Activated naive CD4-positive, alpha-beta T cell treated with anti-CD3 and anti-CD28 coated beads for 36 hours (primary cell): ENCODE results near the gene SOWAHA. TPM values are rescaled to one million over a fixed set of nuclear protein-coding genes. Genes with fewer than 3 reads are reported as not detected.

Experiments used
- CTCF ChIA-PET: fragments of 350-600 bp; sonication (Branson Sonifier 250); formaldehyde crosslinking; loops from one replicate; lab custom pipeline; 2021; ENCODE audit warnings: antibody characterized with exemption; lab: Charles Lee
- DNase-seq: peaks from one replicate; pipeline ENCODE4 v3.0.0-alpha.2; 2020
- H3K27ac Mint-ChIP-seq: one replicate; pipeline ENCODE4 v1.8.0; 2021; ENCODE audit warnings: mild to moderate bottlenecking, mixed read lengths
- H3K27me3 Mint-ChIP-seq: one replicate; pipeline ENCODE4 v1.8.0; 2021; ENCODE audit warnings: low read depth, mixed read lengths
- H3K36me3 Mint-ChIP-seq: one replicate; pipeline ENCODE4 v1.8.0; 2021; ENCODE audit warnings: low read depth, mixed read lengths
- H3K4me1 Mint-ChIP-seq: one replicate; pipeline ENCODE4 v1.8.0; 2021; ENCODE audit warnings: low read depth, mixed read lengths
- H3K4me3 Mint-ChIP-seq: one replicate; pipeline ENCODE4 v1.8.0; 2021; ENCODE audit warnings: mild to moderate bottlenecking, moderate library complexity, mixed read lengths
- H3K9me3 Mint-ChIP-seq: one replicate; pipeline ENCODE4 v1.8.0; 2021; ENCODE audit warnings: mixed read lengths
- intact Hi-C: fragments of 100-400 bp; cut with micrococcal nuclease; formaldehyde crosslinking; loops from one replicate; pipeline ENCODE4 v1.15.1; 2023
- total RNA-seq, 2 experiments: library from RNA; stranded (reverse); gene quantifications; one replicate each; pipeline ENCODE4 v1.2.3, GENCODE V29; 2021

Gene SOWAHA
- total RNA-seq, 2 experiments from 2014 or later, result not detected

DNA sequence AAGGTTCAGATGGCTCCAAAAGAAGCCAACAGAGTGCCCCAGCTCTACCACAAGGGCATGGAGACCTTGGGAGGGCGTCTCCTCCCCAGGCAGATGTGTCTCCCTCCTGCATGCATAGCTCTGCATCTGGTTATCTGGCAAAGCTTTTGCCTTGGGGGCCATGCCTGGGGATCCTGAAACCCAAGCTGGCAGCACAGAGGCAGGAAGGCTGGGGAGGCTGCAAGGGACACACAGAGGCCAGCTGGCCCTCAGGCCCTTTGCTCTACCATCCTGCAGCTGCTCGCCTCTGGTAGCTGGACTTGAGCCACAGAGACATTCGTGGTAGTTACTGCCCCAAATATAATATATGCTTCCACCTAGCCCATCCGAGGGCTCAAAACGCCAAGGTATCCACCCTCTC is 40.0 kb upstream of the SOWAHA start:
- no peaks in the 10 kb centered on the region for H3K36me3 Mint-ChIP-seq
- no peak overlapping the region for H3K4me3 Mint-ChIP-seq
- peaks cover 6% of the 10 kb centered on the region for H3K27me3 Mint-ChIP-seq
- intact Hi-C loops, result no loop called here
- H3K4me1 Mint-ChIP-seq, result peaks cover 5% of the 10 kb centered on the region
- H3K9me3 Mint-ChIP-seq, result no peaks in the 10 kb centered on the region
- DNase-seq, result no peak
- CTCF ChIA-PET, result no interaction called here
- H3K27ac Mint-ChIP-seq, result no peak overlapping the region

DNA sequence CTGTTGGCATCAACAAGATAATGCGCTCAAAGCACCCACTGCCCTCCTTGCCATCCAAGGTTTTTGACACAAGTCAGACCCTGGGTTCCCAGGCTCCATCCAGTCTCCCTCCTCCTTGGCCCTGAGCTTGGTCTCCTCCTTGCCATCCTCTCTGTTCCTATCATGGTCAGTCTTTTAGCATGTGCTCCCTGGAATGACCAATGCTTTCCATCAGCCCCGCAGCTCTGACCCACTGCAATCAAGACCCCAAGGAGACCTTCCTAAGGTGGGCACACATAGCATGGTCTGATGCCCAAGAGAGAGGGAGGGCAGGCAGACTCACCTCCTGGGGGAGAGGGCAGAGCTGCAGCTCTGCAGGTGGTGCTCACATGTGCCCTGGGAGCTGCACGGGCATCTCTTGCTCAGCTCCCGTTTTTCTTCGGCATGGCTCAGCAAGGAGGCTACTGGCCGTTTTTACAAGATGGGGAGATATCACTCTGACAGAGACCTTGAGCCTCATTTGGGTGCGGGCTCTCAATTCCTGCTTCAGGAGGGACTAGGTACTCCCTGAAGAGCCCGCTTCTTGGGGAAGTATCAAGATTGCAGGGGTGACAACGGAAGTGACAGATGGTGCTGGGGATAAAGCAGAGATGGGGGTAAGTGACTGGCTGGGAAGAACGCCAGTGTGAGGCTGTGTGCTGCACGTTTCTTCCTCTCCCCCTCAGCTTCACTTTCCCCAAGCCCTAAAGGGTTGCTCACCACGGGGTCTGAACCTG is 39.3 kb upstream of the SOWAHA start:
- no peaks in the 10 kb centered on the region for H3K9me3 Mint-ChIP-seq
- H3K4me1 Mint-ChIP-seq, result peaks cover 6% of the 10 kb centered on the region
- peaks cover 11% of the 10 kb centered on the region for H3K27me3 Mint-ChIP-seq
- intact Hi-C loops, result no loop called here
- H3K36me3 Mint-ChIP-seq, result no peaks in the 10 kb centered on the region
- DNase-seq, result no peak
- H3K27ac Mint-ChIP-seq, result no peak overlapping the region
- no peak overlapping the region for H3K4me3 Mint-ChIP-seq
- CTCF ChIA-PET, result no interaction called here

DNA sequence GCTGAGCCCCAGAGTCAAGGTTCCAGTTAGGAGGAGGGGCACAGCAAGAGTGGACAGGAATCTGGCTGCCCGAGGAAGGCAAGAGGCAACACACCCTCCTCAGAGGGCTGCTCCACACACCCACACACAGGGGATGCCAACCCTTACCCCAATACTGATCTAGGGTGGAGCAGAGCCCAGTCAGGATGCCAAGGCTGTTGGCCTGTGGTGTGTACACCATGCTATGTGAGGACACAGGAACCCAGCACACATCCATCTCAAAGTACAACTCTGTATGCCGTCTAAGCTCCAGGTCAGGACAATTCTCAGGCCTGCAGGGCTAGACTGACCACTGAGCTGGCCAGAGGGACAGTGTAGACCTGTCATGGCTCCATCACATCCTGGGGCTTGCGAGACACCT is 38.7 kb upstream of the SOWAHA start:
- peaks cover 6% of the 10 kb centered on the region for H3K4me1 Mint-ChIP-seq
- CTCF ChIA-PET, result no interaction called here
- intact Hi-C loops, result no loop called here
- no peak overlapping the region for H3K4me3 Mint-ChIP-seq
- DNase-seq, result no peak
- peaks cover 15% of the 10 kb centered on the region for H3K27me3 Mint-ChIP-seq
- no peaks in the 10 kb centered on the region for H3K36me3 Mint-ChIP-seq
- H3K27ac Mint-ChIP-seq, result no peak overlapping the region
- H3K9me3 Mint-ChIP-seq, result no peaks in the 10 kb centered on the region

DNA sequence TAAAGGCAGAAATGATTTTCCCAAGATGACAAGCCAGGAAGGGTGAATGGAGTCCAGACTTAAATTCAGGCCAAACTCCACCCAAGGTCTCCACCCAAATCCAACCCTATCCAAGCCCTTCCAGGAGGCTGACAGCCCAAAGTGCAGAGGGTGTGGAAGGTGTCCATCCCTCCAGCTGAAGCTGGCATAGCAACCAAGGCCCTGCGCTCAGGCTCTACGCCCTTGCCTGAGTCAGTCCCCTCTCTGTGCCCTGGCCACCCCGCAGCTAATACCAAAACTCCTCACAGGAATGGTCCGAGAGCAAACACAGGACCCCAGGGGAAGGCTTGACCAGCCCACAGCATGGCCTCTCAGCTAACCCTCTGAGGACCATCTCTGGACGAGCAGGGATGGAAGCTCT is 38.2 kb upstream of the SOWAHA start:
- CTCF ChIA-PET, result no interaction called here
- peaks cover 18% of the 10 kb centered on the region for H3K27me3 Mint-ChIP-seq
- H3K4me1 Mint-ChIP-seq, result peaks cover 6% of the 10 kb centered on the region
- DNase-seq, result no peak
- no peaks in the 10 kb centered on the region for H3K9me3 Mint-ChIP-seq
- H3K27ac Mint-ChIP-seq, result no peak overlapping the region
- intact Hi-C loops, result no loop called here
- no peak overlapping the region for H3K4me3 Mint-ChIP-seq
- H3K36me3 Mint-ChIP-seq, result no peaks in the 10 kb centered on the region

DNA sequence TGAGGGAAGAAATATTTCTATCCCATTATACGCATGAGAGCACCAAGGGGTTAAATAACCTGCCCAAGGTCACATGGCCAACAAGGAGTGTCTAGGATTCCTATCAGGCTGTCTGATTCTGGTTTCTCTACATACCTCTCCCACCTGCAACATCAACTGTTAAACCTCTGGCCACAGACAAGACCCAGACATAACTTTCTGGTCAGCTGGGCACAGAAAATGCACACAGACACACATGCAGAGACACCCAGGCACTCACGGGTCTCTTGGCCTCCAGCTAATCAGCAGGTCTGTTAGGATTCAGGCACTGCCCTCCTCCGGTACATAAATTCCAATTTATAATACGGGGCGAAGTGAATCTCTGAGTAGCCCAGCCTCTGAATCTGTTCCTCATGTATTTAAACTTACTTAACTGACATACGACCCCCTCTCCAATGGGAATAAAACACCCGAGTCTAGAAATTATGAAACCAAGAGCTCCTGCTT is 37.6 kb upstream of the SOWAHA start:
- CTCF ChIA-PET, result interaction anchor here (0.6 to 1.5 kb wide), 2 partner anchors 27 to 292 kb away, joined by 3 read pairs; no protein-coding TSS in a partner anchor
- Mint-ChIP-seq H3K4me3 (no peak overlapping the region), H3K27ac (no peak overlapping the region), H3K4me1 (peaks cover 6% of the 10 kb centered on the region), H3K9me3 (no peaks in the 10 kb centered on the region), H3K27me3 (peaks cover 20% of the 10 kb centered on the region), H3K36me3 (no peaks in the 10 kb centered on the region)
- no peak for DNase-seq
- intact Hi-C loops, result no loop called here

DNA sequence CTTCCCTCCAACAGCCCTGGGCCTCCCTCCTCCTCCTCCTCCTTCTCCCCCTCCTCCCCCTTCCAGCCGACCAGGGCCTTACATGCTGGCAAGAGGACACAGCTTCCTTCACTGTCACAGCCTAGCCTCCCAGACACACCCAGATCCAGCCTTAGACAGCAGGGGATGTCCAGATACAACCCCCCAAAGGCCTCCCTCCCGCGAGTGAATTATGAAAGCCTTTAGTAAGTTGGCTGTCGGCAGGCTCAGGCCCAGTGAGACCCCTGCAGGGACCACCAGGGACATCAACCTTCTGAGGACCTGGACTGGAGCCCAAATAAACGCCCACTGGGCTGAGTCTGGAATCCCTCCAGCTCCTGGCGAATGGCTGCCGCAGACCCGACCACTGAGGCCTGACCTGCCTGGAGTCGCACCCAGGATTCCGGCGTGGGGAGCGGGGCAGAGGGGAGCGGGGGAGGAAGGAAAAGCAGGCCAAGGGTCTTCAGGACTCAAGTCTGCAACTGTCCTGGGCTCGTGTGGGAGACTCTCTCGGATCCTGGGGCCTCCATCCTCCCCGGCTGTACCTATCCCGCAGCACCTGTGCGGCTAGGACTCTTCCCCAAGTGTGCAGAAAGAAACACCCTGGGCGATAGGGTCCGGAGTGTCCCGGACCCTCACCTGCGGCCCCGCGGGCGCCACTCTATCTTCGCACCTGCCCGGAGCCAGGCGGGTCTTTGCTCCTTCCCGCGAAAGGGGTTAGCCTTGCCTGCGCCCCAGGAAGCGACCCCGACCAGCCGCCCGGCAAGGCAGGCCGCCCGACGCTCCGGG is 36.8 kb upstream of the SOWAHA start:
- Mint-ChIP-seq H3K27ac (no peak overlapping the region), H3K4me1 (peaks cover 10% of the 10 kb centered on the region), H3K9me3 (no peaks in the 10 kb centered on the region), H3K36me3 (no peaks in the 10 kb centered on the region), H3K4me3 (peak overlapping the region; percentile 67), H3K27me3 (peaks cover 23% of the 10 kb centered on the region)
- intact Hi-C loops, result loop anchor here (2.0 kb wide), 2 partner anchors 22 to 40 kb away; partner anchors contain the start of gene KIF3A
- no peak for DNase-seq
- CTCF ChIA-PET, result interaction anchor here (0.6 to 1.5 kb wide), 3 partner anchors 26 to 87 kb away, joined by 3 to 4 read pairs (median 4); no protein-coding TSS in a partner anchor

DNA sequence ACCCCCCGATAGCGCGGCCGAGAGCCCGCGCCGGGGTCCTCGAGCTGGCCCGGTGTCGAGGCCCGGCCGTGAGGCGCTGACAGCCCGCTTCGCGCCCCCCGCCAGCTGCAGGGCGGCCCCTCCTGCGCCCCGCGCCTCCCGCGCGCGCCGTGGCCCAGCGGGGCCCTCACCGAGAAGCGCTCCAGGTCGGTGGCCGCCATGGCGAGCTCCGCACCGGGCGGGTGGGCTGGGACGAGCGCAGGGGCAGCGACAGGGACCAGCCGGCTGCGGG is 36.2 kb upstream of the SOWAHA start:
- intact Hi-C loops, result loop anchor here (1.0 to 2.0 kb wide), 3 partner anchors 22 to 40 kb away; partner anchors contain the start of genes CCNI2 and KIF3A
- no peak for DNase-seq
- H3K4me3 Mint-ChIP-seq, result no peak overlapping the region
- H3K36me3 Mint-ChIP-seq, result no peaks in the 10 kb centered on the region
- H3K27ac Mint-ChIP-seq, result no peak overlapping the region
- peaks cover 10% of the 10 kb centered on the region for H3K4me1 Mint-ChIP-seq
- CTCF ChIA-PET, result interaction anchor here (0.6 to 1.5 kb wide), 3 partner anchors 25 to 87 kb away, joined by 3 to 4 read pairs (median 4); no protein-coding TSS in a partner anchor
- peaks cover 26% of the 10 kb centered on the region for H3K27me3 Mint-ChIP-seq
- H3K9me3 Mint-ChIP-seq, result no peaks in the 10 kb centered on the region

DNA sequence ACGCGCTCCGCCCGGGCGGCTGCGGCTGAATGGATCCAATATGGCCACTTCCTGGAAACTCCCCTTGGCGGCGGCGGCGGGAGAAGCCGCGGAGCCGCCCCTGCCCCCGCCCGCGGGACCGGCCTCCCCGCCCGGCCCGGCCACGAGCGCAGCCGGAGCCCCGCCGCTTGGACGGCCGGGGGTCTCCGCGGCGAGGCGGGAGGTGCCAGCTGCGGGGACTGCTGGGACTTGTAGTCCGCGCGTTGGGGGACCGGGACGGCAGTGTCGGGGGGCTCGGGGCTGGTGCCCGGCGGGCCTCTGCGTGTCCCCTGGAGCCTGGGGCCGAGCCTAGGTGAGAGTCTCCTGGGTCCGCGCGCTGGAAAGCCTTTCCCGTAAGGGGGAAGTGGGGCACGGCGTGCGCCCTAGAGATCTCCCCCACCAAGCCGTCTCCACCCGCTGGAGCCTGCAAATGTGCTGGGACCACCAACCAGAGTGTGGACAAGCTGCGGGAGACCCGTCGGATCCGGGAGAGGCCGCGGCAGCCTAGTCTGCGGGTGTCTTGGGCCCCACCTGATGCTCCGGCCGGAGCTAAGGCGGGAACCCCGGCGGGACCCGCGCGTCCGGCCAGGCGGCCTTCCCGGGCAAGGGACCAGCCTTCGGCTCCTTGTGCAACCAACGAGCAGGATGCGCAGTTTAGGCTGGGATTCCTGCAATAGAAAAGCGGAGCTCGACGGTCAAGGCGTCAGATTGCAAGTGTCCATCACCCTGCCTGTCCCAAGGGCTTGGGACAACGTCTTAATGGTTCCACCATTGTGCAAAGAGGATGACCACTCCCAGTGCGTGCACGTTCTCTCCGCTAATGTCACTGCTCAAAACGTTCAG is 35.7 kb upstream of the SOWAHA start, which contains the start of gene SEPTIN8:
TSS of gene SEPTIN8 (minus strand) at position 31 of the 861 bp plus-strand sequence. CDS start 102 bp downstream, outside the sequence.
- CTCF ChIA-PET, result interaction anchor here (0.6 kb wide), 1 partner anchor 88 kb away, joined by 4 read pairs; no protein-coding TSS in a partner anchor
- intact Hi-C loops, result loop anchor here (1.0 to 2.0 kb wide), 3 partner anchors 23 to 41 kb away; partner anchors contain the start of genes CCNI2 and KIF3A
- peaks cover 10% of the 10 kb centered on the region for H3K4me1 Mint-ChIP-seq
- peaks cover 26% of the 10 kb centered on the region for H3K27me3 Mint-ChIP-seq
- H3K9me3 Mint-ChIP-seq, result no peaks in the 10 kb centered on the region
- H3K36me3 Mint-ChIP-seq, result no peaks in the 10 kb centered on the region
- H3K4me3 Mint-ChIP-seq, result peak within 1 kb of the TSS; percentile 67
- no peak within 1 kb of the TSS for H3K27ac Mint-ChIP-seq
- DNase-seq, result peak; percentile 55

DNA sequence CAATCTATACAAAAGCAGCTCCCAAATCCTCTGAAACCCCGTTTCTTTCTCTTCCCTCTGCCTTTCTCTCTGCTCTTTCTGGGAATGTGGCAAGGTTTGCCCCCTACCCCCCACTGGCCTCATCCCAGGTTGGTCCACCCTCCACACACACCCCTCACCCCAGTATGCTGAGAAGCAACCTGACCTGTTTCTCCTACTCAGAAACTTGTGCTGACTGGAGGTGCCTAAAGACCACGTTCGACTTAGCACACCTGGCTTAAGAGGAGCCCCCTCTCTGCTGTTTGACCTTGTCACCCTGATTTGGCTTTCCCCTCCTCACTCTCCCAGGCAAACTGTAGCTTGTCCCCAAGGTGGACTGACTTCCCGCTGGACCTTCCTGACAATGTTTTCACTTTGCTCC is 35.0 kb upstream of the SOWAHA start:
- Mint-ChIP-seq H3K27me3 (peaks cover 26% of the 10 kb centered on the region), H3K27ac (no peak overlapping the region)
- intact Hi-C loops, result no loop called here

DNA sequence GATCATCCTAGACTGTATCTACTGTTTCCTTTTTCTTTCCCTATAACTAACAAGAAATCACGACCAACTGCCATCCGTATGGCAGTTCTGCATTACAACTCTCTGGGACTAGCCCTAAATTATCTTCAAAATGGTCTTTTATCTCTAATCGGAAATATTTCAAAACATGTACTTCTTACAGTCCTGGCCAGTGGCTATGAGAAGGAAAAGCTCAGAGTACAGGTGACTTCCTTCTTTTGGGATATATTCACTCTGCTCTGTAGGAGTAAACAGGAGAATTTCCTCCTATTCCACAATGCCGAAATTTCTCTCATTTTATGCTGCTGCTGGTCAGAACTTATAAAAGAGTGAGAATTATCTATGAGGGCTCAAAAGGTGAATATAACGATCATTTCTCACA is 34.2 kb upstream of the SOWAHA start:
- no peak for DNase-seq
- peaks cover 29% of the 10 kb centered on the region for H3K27me3 Mint-ChIP-seq
- intact Hi-C loops, result no loop called here
- no peaks in the 10 kb centered on the region for H3K9me3 Mint-ChIP-seq
- H3K4me1 Mint-ChIP-seq, result peaks cover 10% of the 10 kb centered on the region
- no peaks in the 10 kb centered on the region for H3K36me3 Mint-ChIP-seq
- CTCF ChIA-PET, result interaction anchor here (1.1 to 1.4 kb wide), 2 partner anchors 32 to 273 kb away, joined by 3 read pairs; partner anchors contain the start of gene CCNI2
- H3K27ac Mint-ChIP-seq, result no peak overlapping the region
- H3K4me3 Mint-ChIP-seq, result no peak overlapping the region

More for the DNA sequence above, 35.0 kb upstream of the SOWAHA start:
- no peaks in the 10 kb centered on the region for H3K9me3 Mint-ChIP-seq
- peak overlapping the region; percentile 55 for H3K4me3 Mint-ChIP-seq
- H3K4me1 Mint-ChIP-seq, result peaks cover 10% of the 10 kb centered on the region
- no peak for DNase-seq
- CTCF ChIA-PET, result interaction anchor here (1.1 kb wide), 1 partner anchor 31 kb away, joined by 3 read pairs; the partner anchor contains the start of gene CCNI2
- no peaks in the 10 kb centered on the region for H3K36me3 Mint-ChIP-seq

DNA sequence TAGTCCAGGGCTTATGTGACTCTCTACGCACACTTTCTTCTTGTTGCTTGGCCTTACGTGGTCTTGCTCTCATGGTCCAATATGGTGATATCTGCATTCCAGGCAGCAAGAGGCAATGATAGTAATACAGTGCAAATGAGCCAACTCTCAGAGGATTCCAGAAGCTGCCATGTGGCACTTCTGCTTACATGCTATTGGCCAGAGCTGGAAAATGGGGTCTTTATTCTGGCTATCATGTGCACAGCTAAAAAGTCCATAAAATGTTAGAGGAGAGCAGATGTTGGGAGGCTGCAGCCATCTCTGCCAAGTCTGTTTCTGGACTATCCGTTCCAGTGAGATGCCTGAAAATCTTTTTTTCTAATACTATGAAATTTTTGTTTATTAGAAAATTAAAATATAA is 33.1 kb upstream of the SOWAHA start:
- no peak overlapping the region for H3K27ac Mint-ChIP-seq
- H3K27me3 Mint-ChIP-seq, result peaks cover 29% of the 10 kb centered on the region
- no peaks in the 10 kb centered on the region for H3K9me3 Mint-ChIP-seq
- no peak for DNase-seq
- H3K4me1 Mint-ChIP-seq, result peaks cover 10% of the 10 kb centered on the region
- no peaks in the 10 kb centered on the region for H3K36me3 Mint-ChIP-seq
- no peak overlapping the region for H3K4me3 Mint-ChIP-seq
- CTCF ChIA-PET, result interaction anchor here (1.4 kb wide), 1 partner anchor 274 kb away, joined by 3 read pairs; no protein-coding TSS in a partner anchor
- intact Hi-C loops, result no loop called here
